Measurements from ENCODE around the gene BCOR. TPM values are rescaled to one million over a fixed set of nuclear protein-coding genes. Genes with fewer than 3 reads are reported as not detected.

BCOR gene
- total RNA-seq, 1 donor from 2014 or later: 74.6 TPM

GRCh38 chrX:40003428-40004245 lies 94.1 kb downstream of the BCOR start:
- Mint-ChIP-seq H3K9me3 (no peaks in the 10 kb centered on the region), H3K36me3 (ENCODE audit: low read depth) (no peaks in the 10 kb centered on the region), H3K27me3 (ENCODE audit: low read depth) (peaks cover 18% of the 10 kb centered on the region), H3K4me3 (ENCODE audit: low read depth) (no peak overlapping the region), H3K27ac (no peak overlapping the region), H3K4me1 (ENCODE audit: low read depth) (peaks cover 13% of the 10 kb centered on the region)
- intact Hi-C loops (cut with micrococcal nuclease): no loop called here
- DNase-seq (ENCODE audit: low spot score): no peak

GRCh38 chrX:40003071-40003427 lies 94.7 kb downstream of the BCOR start:
- Mint-ChIP-seq H3K4me1 (ENCODE audit: low read depth) (peaks cover 13% of the 10 kb centered on the region), H3K27ac (no peak overlapping the region), H3K9me3 (no peaks in the 10 kb centered on the region), H3K4me3 (ENCODE audit: low read depth) (no peak overlapping the region), H3K36me3 (ENCODE audit: low read depth) (no peaks in the 10 kb centered on the region), H3K27me3 (ENCODE audit: low read depth) (peaks cover 18% of the 10 kb centered on the region)
- intact Hi-C loops (cut with micrococcal nuclease): no loop called here
- no peak for DNase-seq (ENCODE audit: low spot score)

Measured in activated T-helper 2 cell treated with anti-CD3 and anti-CD28 coated beads, Interferon-gamma antibody, Interleukin-2, Interleukin-4, amounts not matched to agents 10 μg/mL and 5 μg/mL and 100 μg/mL, durations not matched to agents 14 hours and 24 hours and 36 hours (primary cell).